Measurements from ENCODE around the gene INO80D. TPM values are rescaled to one million over a fixed set of nuclear protein-coding genes. Genes with fewer than 3 reads are reported as not detected.
A peak's percentile ranks its signal among the peaks of the same experiment; 100 is the strongest.

Gene INO80D
- total RNA-seq, 1 donor from 2014 or later = 21.0 TPM

DNA sequence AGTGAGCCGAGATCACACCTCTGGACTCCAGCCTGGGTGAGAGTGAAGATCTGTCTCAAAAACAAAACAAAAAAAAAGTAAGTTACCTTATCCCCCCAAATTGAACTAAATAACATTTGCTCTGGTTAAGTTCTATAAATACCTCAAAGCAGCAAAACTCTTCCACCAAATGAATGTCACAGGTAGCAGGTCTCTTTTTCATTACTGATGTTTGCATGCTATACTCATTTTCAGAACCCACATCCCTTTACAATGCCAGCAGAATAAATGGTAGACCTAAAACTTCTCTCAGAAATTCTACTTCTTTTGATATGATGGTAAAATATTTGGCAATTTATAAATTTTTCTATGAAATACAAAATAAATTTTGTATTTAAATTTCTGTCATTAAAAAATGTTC lies 22.3 kb downstream of the INO80D start:
- Mint-ChIP-seq H3K27me3 (ENCODE audit: unreplicated experiment) (peaks cover 1% of the 10 kb centered on the region), H3K4me1 (ENCODE audit: unreplicated experiment) (no peaks in the 10 kb centered on the region), H3K9me3 (ENCODE audit: unreplicated experiment) (no peaks in the 10 kb centered on the region), H3K27ac (ENCODE audit: unreplicated experiment) (no peak overlapping the region), H3K36me3 (ENCODE audit: low read depth, unreplicated experiment) (peaks cover 3% of the 10 kb centered on the region), H3K4me3 (ENCODE audit: unreplicated experiment) (no peak overlapping the region)
- DNase-seq (ENCODE audit: low spot score) = no peak
- TF ChIP-seq CTCF (IDR thresholded peaks at IDR 0.05; ENCODE audit: unreplicated experiment) = no peak

DNA sequence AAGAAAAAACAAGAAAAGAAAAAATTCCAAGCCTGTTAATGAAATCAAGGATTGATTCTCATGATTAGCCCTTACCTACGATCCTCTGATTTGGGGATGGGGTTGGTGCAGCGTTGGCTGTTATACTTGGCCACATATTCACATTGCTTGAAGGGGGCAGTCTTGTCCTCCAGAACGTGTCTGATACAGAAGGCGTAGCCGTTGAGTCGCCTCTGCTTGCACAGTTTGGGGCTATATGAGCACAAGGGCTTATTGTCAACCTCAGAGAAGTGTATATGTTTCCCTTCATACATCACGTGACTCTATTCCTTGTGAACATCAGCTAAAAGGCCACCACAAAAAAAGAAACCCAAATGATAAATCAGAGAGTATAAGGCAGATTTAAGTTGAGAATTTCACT lies 23.2 kb downstream of the INO80D start:
- Mint-ChIP-seq H3K36me3 (ENCODE audit: low read depth, unreplicated experiment) (peaks cover 3% of the 10 kb centered on the region), H3K4me3 (ENCODE audit: unreplicated experiment) (no peak overlapping the region)

DNA sequence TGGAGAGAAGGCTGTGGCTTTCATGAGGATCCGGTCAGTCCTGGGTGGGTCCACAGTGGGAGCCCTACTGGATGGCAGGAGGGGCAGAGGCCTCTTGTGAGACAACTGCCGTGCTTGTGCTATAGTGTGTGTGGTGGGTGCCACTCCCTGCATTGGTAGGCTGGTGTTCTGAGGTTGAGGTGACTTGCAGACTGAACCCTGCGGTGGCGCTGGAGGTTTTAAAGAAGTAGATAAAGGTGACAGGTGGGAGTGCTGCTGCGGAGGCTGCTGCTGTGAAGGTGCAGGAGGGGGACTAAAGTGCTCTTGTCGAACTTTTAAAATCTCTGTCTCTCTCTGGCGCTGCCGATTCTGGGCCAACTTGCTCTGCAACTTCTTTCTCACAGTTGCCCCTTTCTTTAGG lies 29.7 kb downstream of the INO80D start:
- Mint-ChIP-seq H3K4me3 (ENCODE audit: unreplicated experiment) (peak overlapping the region; percentile 67), H3K4me1 (ENCODE audit: unreplicated experiment) (peaks cover 3% of the 10 kb centered on the region), H3K27ac (ENCODE audit: unreplicated experiment) (no peak overlapping the region), H3K27me3 (ENCODE audit: unreplicated experiment) (peaks cover 1% of the 10 kb centered on the region), H3K9me3 (ENCODE audit: unreplicated experiment) (no peaks in the 10 kb centered on the region), H3K36me3 (ENCODE audit: low read depth, unreplicated experiment) (peaks cover 22% of the 10 kb centered on the region)
- TF ChIP-seq CTCF (IDR thresholded peaks at IDR 0.05; ENCODE audit: unreplicated experiment) = no peak
- no peak for DNase-seq (ENCODE audit: low spot score)

More for the DNA sequence above, 23.2 kb downstream of the INO80D start:
- no peak for DNase-seq (ENCODE audit: low spot score)
- no peaks in the 10 kb centered on the region for H3K4me1 Mint-ChIP-seq (ENCODE audit: unreplicated experiment)
- H3K9me3 Mint-ChIP-seq (ENCODE audit: unreplicated experiment) = no peaks in the 10 kb centered on the region
- no peak for TF ChIP-seq CTCF (IDR thresholded peaks at IDR 0.05; ENCODE audit: unreplicated experiment)
- no peak overlapping the region for H3K27ac Mint-ChIP-seq (ENCODE audit: unreplicated experiment)
- peaks cover 1% of the 10 kb centered on the region for H3K27me3 Mint-ChIP-seq (ENCODE audit: unreplicated experiment)

DNA sequence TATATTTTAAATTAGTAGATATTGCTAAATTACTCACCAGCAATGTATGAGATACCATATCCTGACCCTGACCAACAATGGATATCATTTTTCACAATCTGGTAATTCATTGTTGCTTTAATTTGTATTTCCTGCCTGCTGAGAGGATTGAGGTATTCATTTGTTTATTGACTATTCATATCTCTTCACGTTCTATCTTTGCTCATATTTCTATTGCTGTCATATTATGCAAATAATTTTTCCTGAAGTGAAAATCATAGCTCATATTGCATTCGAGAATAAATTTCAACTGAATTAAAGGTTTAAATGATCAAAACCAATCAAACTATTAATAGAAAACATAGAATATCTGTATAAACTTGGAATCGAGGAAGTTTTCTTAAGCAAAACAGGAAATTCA lies 31.0 kb downstream of the INO80D start:
- DNase-seq (ENCODE audit: low spot score) = no peak
- Mint-ChIP-seq H3K36me3 (ENCODE audit: low read depth, unreplicated experiment) (peaks cover 22% of the 10 kb centered on the region), H3K27ac (ENCODE audit: unreplicated experiment) (no peak overlapping the region), H3K27me3 (ENCODE audit: unreplicated experiment) (peaks cover 1% of the 10 kb centered on the region), H3K9me3 (ENCODE audit: unreplicated experiment) (no peaks in the 10 kb centered on the region), H3K4me3 (ENCODE audit: unreplicated experiment) (no peak overlapping the region), H3K4me1 (ENCODE audit: unreplicated experiment) (peaks cover 3% of the 10 kb centered on the region)
- TF ChIP-seq CTCF (IDR thresholded peaks at IDR 0.05; ENCODE audit: unreplicated experiment) = no peak

DNA sequence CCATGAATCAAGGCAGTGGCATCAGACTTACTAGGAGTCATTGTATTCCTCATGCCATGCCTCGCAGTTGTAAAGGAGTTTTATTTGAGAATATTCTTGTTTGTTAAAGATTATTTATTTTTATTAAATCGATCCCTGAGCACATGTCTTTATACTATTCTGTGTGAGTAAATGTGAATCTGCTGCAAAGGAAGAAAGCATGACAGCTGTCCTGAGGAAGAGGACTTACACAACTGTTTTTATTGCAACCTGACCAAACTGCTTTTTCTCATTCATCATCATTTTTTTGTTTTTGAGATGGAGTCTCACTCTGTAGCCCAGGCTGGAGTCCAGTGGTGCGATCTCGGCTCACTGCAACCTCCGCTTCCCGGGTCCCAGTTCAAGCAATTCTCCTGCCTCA lies 34.1 kb downstream of the INO80D start:
- Mint-ChIP-seq H3K4me3 (ENCODE audit: unreplicated experiment) (no peak overlapping the region), H3K27me3 (ENCODE audit: unreplicated experiment) (peaks cover 1% of the 10 kb centered on the region), H3K4me1 (ENCODE audit: unreplicated experiment) (peaks cover 3% of the 10 kb centered on the region), H3K36me3 (ENCODE audit: low read depth, unreplicated experiment) (peaks cover 22% of the 10 kb centered on the region), H3K9me3 (ENCODE audit: unreplicated experiment) (no peaks in the 10 kb centered on the region), H3K27ac (ENCODE audit: unreplicated experiment) (no peak overlapping the region)
- no peak for DNase-seq (ENCODE audit: low spot score)
- TF ChIP-seq CTCF (IDR thresholded peaks at IDR 0.05; ENCODE audit: unreplicated experiment) = no peak

Data from endothelial cell (in vitro differentiated cells).